ENCODE measurements around the gene CACNA1H.
"Not testable (repeated sequence)": the region's sequence is repeated elsewhere in the genome, so short reads cannot be mapped to it uniquely, and the experiment has no call there.

The CACNA1H gene

DNA sequence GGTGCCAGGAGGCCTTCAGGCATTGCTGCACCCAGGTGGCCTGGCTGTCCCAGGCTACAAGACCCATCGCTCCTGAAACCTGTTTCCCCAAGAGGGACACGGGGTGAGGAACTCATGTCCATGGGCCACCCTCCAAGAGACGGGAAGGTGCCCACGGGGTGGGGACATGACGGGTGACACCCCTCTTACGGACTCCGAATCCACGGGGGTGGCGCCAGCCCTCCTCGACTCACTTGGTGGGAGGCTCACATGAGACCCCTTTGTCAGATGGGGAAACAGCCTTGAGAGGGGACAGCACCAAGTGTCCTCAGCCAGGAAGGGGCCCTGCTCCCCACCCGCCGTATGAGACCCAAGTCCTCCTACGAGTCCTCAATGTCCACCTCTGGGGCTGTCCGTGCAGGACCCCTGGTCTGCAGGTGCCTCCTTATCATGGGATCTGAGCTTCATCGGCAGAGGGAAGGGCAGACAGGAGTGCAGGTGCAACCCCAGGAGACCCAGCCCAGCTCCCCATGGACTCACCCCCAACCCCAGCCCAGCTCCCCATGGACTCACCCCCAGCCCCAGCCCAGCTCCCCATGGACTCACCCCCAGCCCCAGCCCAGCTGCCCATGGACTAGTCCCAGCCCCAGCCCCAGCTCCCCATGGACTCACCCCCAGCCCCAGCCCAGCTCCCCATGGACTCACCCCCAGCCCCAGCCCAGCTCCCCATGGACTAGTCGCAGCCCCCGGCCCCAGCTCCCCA lies 77.7 kb downstream of the CACNA1H start:
- H3K36me3 ChIP-seq (ENCODE audit: control insufficient read depth in 1 of 2, insufficient read depth in 2 of 2, low read depth in 1 of 2, low read length in 2 of 2); H2BK5ac ChIP-seq (ENCODE audit: low read depth, low read length, poor library complexity, severe bottlenecking); H3K18ac ChIP-seq (ENCODE audit: low read depth in 1 of 2, low read length in 2 of 2); DNase-seq; H2BK120ac ChIP-seq (ENCODE audit: low read depth, low read length); H3K4me1 ChIP-seq (ENCODE audit: control insufficient read depth, insufficient read depth, low read depth, low read length); H3K23ac ChIP-seq (ENCODE audit: low read length in 2 of 2); H3K14ac ChIP-seq (ENCODE audit: low read length in 2 of 2); H2AK5ac ChIP-seq (ENCODE audit: low read length, severe bottlenecking); H2AFZ ChIP-seq (ENCODE audit: low read depth, low read length); H3K27ac ChIP-seq (ENCODE audit: low read length, poor library complexity, severe bottlenecking); H2BK12ac ChIP-seq (ENCODE audit: low read length in 2 of 2); H2BK15ac ChIP-seq (ENCODE audit: low read depth, poor library complexity, severe bottlenecking); H3K9me3 ChIP-seq (ENCODE audit: control insufficient read depth, low read length); H3K4ac ChIP-seq (ENCODE audit: low read depth in 1 of 2, low read length in 2 of 2); H4K91ac ChIP-seq (ENCODE audit: low read length); H3K27me3 ChIP-seq (ENCODE audit: control insufficient read depth in 1 of 2, insufficient read depth in 1 of 2, low read length in 2 of 2); H3K79me1 ChIP-seq (replicated peaks; ENCODE audit: low read length, poor library complexity, severe bottlenecking); H4K8ac ChIP-seq (ENCODE audit: low read length); H3K4me3 ChIP-seq (ENCODE audit: insufficient read depth in 1 of 2, low read depth in 1 of 2, low read length in 2 of 2); H3K9ac ChIP-seq (ENCODE audit: low read length); H3K4me2 ChIP-seq (ENCODE audit: low read length, poor library complexity, severe bottlenecking): not testable (repeated sequence)
- WGBS: 93% methylated on average over 16 of the region's 17 CpGs

DNA sequence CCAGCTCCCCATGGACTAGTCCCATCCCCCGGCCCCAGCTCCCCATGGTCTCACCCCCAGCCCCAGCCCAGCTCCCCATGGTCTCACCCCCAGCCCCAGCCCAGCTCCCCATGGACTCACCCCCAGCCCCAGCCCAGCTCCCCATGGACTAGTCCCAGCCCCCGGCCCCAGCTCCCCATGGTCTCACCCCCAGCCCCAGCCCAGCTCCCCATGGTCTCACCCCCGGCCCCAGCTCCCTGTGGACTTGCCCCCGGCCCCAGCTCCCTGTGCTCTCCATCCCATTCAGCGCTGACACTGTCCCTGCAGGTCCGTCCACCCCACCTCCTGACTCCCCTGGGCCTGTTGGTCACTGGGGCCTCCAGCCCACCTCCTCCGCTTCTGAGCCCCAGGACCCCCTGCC lies 78.4 kb downstream of the CACNA1H start:
- H2AFZ ChIP-seq (ENCODE audit: low read depth, low read length); H3K27me3 ChIP-seq (ENCODE audit: control insufficient read depth in 1 of 2, insufficient read depth in 1 of 2, low read length in 2 of 2); H2AK5ac ChIP-seq (ENCODE audit: low read length, severe bottlenecking); DNase-seq; H3K4me2 ChIP-seq (ENCODE audit: low read length, poor library complexity, severe bottlenecking); H3K4me1 ChIP-seq (ENCODE audit: control insufficient read depth, insufficient read depth, low read depth, low read length); H3K27ac ChIP-seq (ENCODE audit: low read length, poor library complexity, severe bottlenecking); H2BK15ac ChIP-seq (ENCODE audit: low read depth, poor library complexity, severe bottlenecking); H2BK12ac ChIP-seq (ENCODE audit: low read length in 2 of 2); H4K91ac ChIP-seq (ENCODE audit: low read length); H2BK120ac ChIP-seq (ENCODE audit: low read depth, low read length); H3K4ac ChIP-seq (ENCODE audit: low read depth in 1 of 2, low read length in 2 of 2); H3K9me3 ChIP-seq (ENCODE audit: control insufficient read depth, low read length); H3K14ac ChIP-seq (ENCODE audit: low read length in 2 of 2); H3K23ac ChIP-seq (ENCODE audit: low read length in 2 of 2); H3K9ac ChIP-seq (ENCODE audit: low read length); H4K8ac ChIP-seq (ENCODE audit: low read length); H3K4me3 ChIP-seq (ENCODE audit: insufficient read depth in 1 of 2, low read depth in 1 of 2, low read length in 2 of 2); H3K18ac ChIP-seq (ENCODE audit: low read depth in 1 of 2, low read length in 2 of 2); H3K36me3 ChIP-seq (ENCODE audit: control insufficient read depth in 1 of 2, insufficient read depth in 2 of 2, low read depth in 1 of 2, low read length in 2 of 2); H3K79me1 ChIP-seq (replicated peaks; ENCODE audit: low read length, poor library complexity, severe bottlenecking); H2BK5ac ChIP-seq (ENCODE audit: low read depth, low read length, poor library complexity, severe bottlenecking): not testable (repeated sequence)
- no CpG with 5 or more reads among the region's 7 CpGs for WGBS

DNA sequence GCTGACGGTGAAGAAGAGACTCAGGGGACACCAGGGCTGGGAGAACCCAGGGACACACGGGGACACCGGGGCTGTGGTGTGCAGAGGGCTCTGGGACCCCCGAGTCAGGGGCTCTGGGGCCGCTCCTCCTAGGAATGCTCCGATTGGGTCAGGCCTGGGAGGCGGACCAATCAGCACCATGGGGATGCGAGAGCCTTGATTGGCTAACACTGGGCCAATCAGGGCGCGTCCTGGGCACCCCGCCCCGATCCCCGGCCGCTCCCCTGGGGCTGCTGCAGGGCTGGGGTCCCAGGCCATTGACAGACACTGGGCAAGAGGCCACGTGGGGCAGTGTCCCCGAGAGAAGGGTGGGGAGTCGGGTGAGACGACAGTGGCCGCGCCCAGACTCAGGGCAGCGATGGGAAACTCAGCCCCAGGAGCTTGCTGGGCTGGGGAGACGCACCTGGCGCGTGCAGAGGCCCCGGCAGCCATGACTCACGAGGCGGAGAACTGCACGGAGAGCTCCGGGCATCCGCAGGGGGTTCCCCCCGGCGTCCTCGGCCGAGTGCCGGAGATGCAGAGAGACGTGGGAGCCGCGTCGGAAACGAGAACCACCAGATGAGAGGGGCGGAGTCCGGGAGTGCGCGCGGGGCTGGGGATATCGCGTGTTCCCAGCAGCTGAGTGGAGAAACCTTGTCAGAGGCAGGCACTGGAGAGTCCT lies 79.3 kb downstream of the CACNA1H start:
- not testable (repeated sequence) for H4K8ac ChIP-seq (ENCODE audit: low read length); H3K4me2 ChIP-seq (ENCODE audit: low read length, poor library complexity, severe bottlenecking); H3K4ac ChIP-seq (ENCODE audit: low read depth in 1 of 2, low read length in 2 of 2); H3K4me1 ChIP-seq (ENCODE audit: control insufficient read depth, insufficient read depth, low read depth, low read length); H3K23ac ChIP-seq (ENCODE audit: low read length in 2 of 2); H3K9me3 ChIP-seq (ENCODE audit: control insufficient read depth, low read length); H2BK120ac ChIP-seq (ENCODE audit: low read depth, low read length); H2AK5ac ChIP-seq (ENCODE audit: low read length, severe bottlenecking); H4K91ac ChIP-seq (ENCODE audit: low read length); H2BK5ac ChIP-seq (ENCODE audit: low read depth, low read length, poor library complexity, severe bottlenecking); H3K4me3 ChIP-seq (ENCODE audit: insufficient read depth in 1 of 2, low read depth in 1 of 2, low read length in 2 of 2); H2BK15ac ChIP-seq (ENCODE audit: low read depth, poor library complexity, severe bottlenecking); H3K14ac ChIP-seq (ENCODE audit: low read length in 2 of 2); H3K27me3 ChIP-seq (ENCODE audit: control insufficient read depth in 1 of 2, insufficient read depth in 1 of 2, low read length in 2 of 2); H2AFZ ChIP-seq (ENCODE audit: low read depth, low read length); DNase-seq; H3K9ac ChIP-seq (ENCODE audit: low read length); H3K36me3 ChIP-seq (ENCODE audit: control insufficient read depth in 1 of 2, insufficient read depth in 2 of 2, low read depth in 1 of 2, low read length in 2 of 2); H3K18ac ChIP-seq (ENCODE audit: low read depth in 1 of 2, low read length in 2 of 2); H3K27ac ChIP-seq (ENCODE audit: low read length, poor library complexity, severe bottlenecking); H3K79me1 ChIP-seq (replicated peaks; ENCODE audit: low read length, poor library complexity, severe bottlenecking); H2BK12ac ChIP-seq (ENCODE audit: low read length in 2 of 2)
- WGBS: no CpG with 5 or more reads among the region's 47 CpGs

DNA sequence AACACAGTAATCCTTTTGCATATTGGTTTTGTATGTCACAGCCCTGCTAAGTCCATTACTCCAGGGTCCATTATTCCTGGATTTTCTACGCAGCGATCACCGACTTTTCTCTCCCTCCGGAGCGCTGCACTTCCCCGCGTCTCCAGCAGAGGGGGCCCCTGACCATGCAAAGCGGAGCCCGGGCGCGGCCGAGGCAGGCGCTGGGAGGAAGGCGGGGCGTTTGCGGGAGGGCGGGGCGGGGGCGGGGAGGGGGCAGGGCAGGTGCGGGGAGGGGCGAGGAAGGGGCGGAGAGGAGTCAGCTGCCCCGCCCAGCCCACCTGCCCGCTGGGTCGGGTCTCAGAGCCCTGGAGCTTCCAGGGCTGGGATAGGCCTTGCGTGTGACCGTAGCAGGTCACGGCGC lies 83.8 kb downstream of the CACNA1H start:
- H2AFZ ChIP-seq (ENCODE audit: low read depth, low read length); H3K18ac ChIP-seq (ENCODE audit: low read depth in 1 of 2, low read length in 2 of 2): not testable (repeated sequence)

More for the DNA sequence above, 83.8 kb downstream of the CACNA1H start:
- H2BK5ac ChIP-seq (ENCODE audit: low read depth, low read length, poor library complexity, severe bottlenecking); H4K8ac ChIP-seq (ENCODE audit: low read length); H3K27ac ChIP-seq (ENCODE audit: low read length, poor library complexity, severe bottlenecking); H3K9me3 ChIP-seq (ENCODE audit: control insufficient read depth, low read length); H2BK15ac ChIP-seq (ENCODE audit: low read depth, poor library complexity, severe bottlenecking); H3K4ac ChIP-seq (ENCODE audit: low read depth in 1 of 2, low read length in 2 of 2); H3K4me3 ChIP-seq (ENCODE audit: insufficient read depth in 1 of 2, low read depth in 1 of 2, low read length in 2 of 2); H3K14ac ChIP-seq (ENCODE audit: low read length in 2 of 2); H2BK120ac ChIP-seq (ENCODE audit: low read depth, low read length); H3K4me1 ChIP-seq (ENCODE audit: control insufficient read depth, insufficient read depth, low read depth, low read length); H4K91ac ChIP-seq (ENCODE audit: low read length); DNase-seq; H3K9ac ChIP-seq (ENCODE audit: low read length); H2BK12ac ChIP-seq (ENCODE audit: low read length in 2 of 2); H3K4me2 ChIP-seq (ENCODE audit: low read length, poor library complexity, severe bottlenecking); H3K27me3 ChIP-seq (ENCODE audit: control insufficient read depth in 1 of 2, insufficient read depth in 1 of 2, low read length in 2 of 2); H3K36me3 ChIP-seq (ENCODE audit: control insufficient read depth in 1 of 2, insufficient read depth in 2 of 2, low read depth in 1 of 2, low read length in 2 of 2); H3K79me1 ChIP-seq (replicated peaks; ENCODE audit: low read length, poor library complexity, severe bottlenecking); H2AK5ac ChIP-seq (ENCODE audit: low read length, severe bottlenecking); H3K23ac ChIP-seq (ENCODE audit: low read length in 2 of 2): not testable (repeated sequence)
- no CpG with 5 or more reads among the region's 29 CpGs for WGBS
